ENCODE data around the gene ADAMTSL4.
A peak's percentile ranks its signal among the peaks of the same experiment; 100 is the strongest.
"Not testable (repeated sequence)": the region's sequence is repeated elsewhere in the genome, so short reads cannot be mapped to it uniquely, and the experiment has no call there.

ADAMTSL4 gene

GRCh38 chr1:150555971-150556865 lies 7.0 kb downstream of the ADAMTSL4 start:
- DNase-seq: no peak

GRCh38 chr1:150557065-150557600 lies 7.9 kb downstream of the ADAMTSL4 start:
- no peak for DNase-seq

- DNase-seq: no peak
These were observed 8.6 kb downstream of the ADAMTSL4 start for GRCh38 chr1:150557813-150558212.

GRCh38 chr1:150558303-150558704 lies 9.1 kb downstream of the ADAMTSL4 start:
- no peak for DNase-seq

- no peak for DNase-seq
These were observed 9.8 kb downstream of the ADAMTSL4 start for GRCh38 chr1:150558761-150559655.

GRCh38 chr1:150559656-150560010 lies 10.4 kb downstream of the ADAMTSL4 start:
- DNase-seq: no peak

- DNase-seq: peak; percentile 41
These were observed 10.8 kb downstream of the ADAMTSL4 start for GRCh38 chr1:150560011-150560438.

GRCh38 chr1:150560576-150561253 lies 11.5 kb downstream of the ADAMTSL4 start:
- DNase-seq: peak; percentile 94

GRCh38 chr1:150561254-150561973 lies 12.2 kb downstream of the ADAMTSL4 start:
- peak; percentile 94 for DNase-seq

GRCh38 chr1:150561974-150562445 lies 12.8 kb downstream of the ADAMTSL4 start:
- peak; percentile 88 for DNase-seq

GRCh38 chr1:150562446-150563339 lies 13.5 kb downstream of the ADAMTSL4 start:
- no peak for DNase-seq

- peak; percentile 50 for DNase-seq
These were observed 14.3 kb downstream of the ADAMTSL4 start for GRCh38 chr1:150563340-150564038.

- no peak for DNase-seq
These were observed 15.1 kb downstream of the ADAMTSL4 start for GRCh38 chr1:150564051-150564991.

- DNase-seq: not testable (repeated sequence)
These were observed 16.2 kb downstream of the ADAMTSL4 start for GRCh38 chr1:150565240-150565991.

- DNase-seq: no peak
These were observed 17.6 kb downstream of the ADAMTSL4 start for GRCh38 chr1:150566589-150567340.

- no peak for DNase-seq
These were observed 18.1 kb downstream of the ADAMTSL4 start for GRCh38 chr1:150567341-150567716.
